Neural cell (in vitro differentiated cells): ENCODE results near the gene ASIC2. TPM values are rescaled to one million over a fixed set of nuclear protein-coding genes. Genes with fewer than 3 reads are reported as not detected.

Experiments
- H2AFZ ChIP-seq: fragments of 200-600, 300-800 bp; sonication (generic), shearing (Covaris generic); 2 replicates; pipeline ENCODE4 v1.6.0; 2014; ENCODE audit warnings: low read depth, mild to moderate bottlenecking, antibody characterized with exemption, low read length, moderate library complexity
- H3F3A ChIP-seq: fragments of 200-600 bp; shearing (Covaris generic); 2 replicates; pipeline ENCODE4 v1.6.1; 2016; ENCODE audit warnings: mild to moderate bottlenecking, moderate library complexity, mixed read lengths, antibody characterized with exemption, low read length; ENCODE audit not compliant: insufficient read depth, poor library complexity, severe bottlenecking
- H3K27ac ChIP-seq: fragments of 200-600, 300-800 bp; sonication (generic), shearing (Covaris generic); 2 replicates; pipeline ENCODE4 v1.5.1; 2014; ENCODE audit warnings: mild to moderate bottlenecking, low read length, moderate library complexity
- H3K27me3 ChIP-seq: fragments of 300-800, 200-600 bp; sonication (generic), shearing (Covaris generic); 2 replicates; pipeline ENCODE4 v1.6.0; 2014; ENCODE audit warnings: mild to moderate bottlenecking, low read depth, low read length, moderate library complexity; ENCODE audit not compliant: insufficient read depth
- H3K36me3 ChIP-seq: fragments of 300-800, 200-600 bp; sonication (generic), shearing (Covaris generic); 2 replicates; pipeline ENCODE4 v1.5.1; 2014; ENCODE audit warnings: mild to moderate bottlenecking, antibody characterized with exemption, low read length, moderate library complexity; ENCODE audit not compliant: insufficient read depth
- H3K4me2 ChIP-seq: fragments of 300-800, 200-600 bp; sonication (generic), shearing (Covaris generic); 2 replicates; pipeline ENCODE4 v1.6.0; 2014; ENCODE audit warnings: mild to moderate bottlenecking, low read length
- H3K4me3 ChIP-seq: fragments of 300-800, 200-600 bp; sonication (generic), shearing (Covaris generic); 2 replicates; pipeline ENCODE4 v1.5.1; 2014; ENCODE audit warnings: mild to moderate bottlenecking, low read length, moderate library complexity
- H3K79me2 ChIP-seq: fragments of 200-600 bp; shearing (Covaris generic); replicated peaks from 2 replicates; pipeline ENCODE4 v1.6.0; 2014; ENCODE audit warnings: mild to moderate bottlenecking, low read length, moderate library complexity; ENCODE audit not compliant: insufficient read depth
- H3K9ac ChIP-seq: fragments of 300-800, 200-600 bp; sonication (generic), shearing (Covaris generic); 2 replicates; pipeline ENCODE4 v1.6.1; 2016; ENCODE audit warnings: mild to moderate bottlenecking, low read length, mixed read lengths
- H3K9me2 ChIP-seq: fragments of 200-600 bp; shearing (Covaris generic); 2 replicates; pipeline ENCODE4 v1.6.1; 2016; ENCODE audit warnings: mild to moderate bottlenecking, low read length, mixed read lengths; ENCODE audit not compliant: insufficient read depth
- H3K9me3 ChIP-seq: fragments of 200-600, 300-800 bp; sonication (generic), shearing (Covaris generic); 2 replicates; pipeline ENCODE4 v1.6.1; 2016; ENCODE audit warnings: mild to moderate bottlenecking, mixed run types, low read length, moderate library complexity, mixed read lengths
- H4K20me1 ChIP-seq: fragments of 200-600 bp; shearing (Covaris generic); 2 replicates; pipeline ENCODE4 v1.6.1; 2016; ENCODE audit warnings: mild to moderate bottlenecking, mixed run types; ENCODE audit not compliant: insufficient read depth
- CTCF ChIP-seq: fragments of 450-650 bp; IDR thresholded peaks from 2 replicates; pipeline ENCODE4 v1.5.1; 2014; ENCODE audit warnings: antibody characterized with exemption, mild to moderate bottlenecking, moderate library complexity; ENCODE audit not compliant: poor library complexity, severe bottlenecking
- EP300 ChIP-seq: fragments of 450-650 bp; conservative IDR thresholded peaks from 2 replicates; pipeline ENCODE4 v1.6.1; 2014; ENCODE audit warnings: antibody characterized with exemption, mild to moderate bottlenecking, moderate library complexity; ENCODE audit not compliant: poor library complexity, severe bottlenecking
- EZH2 ChIP-seq: fragments of 200-600, 300-800 bp; shearing (Covaris generic), sonication (generic); IDR thresholded peaks from 2 replicates; pipeline ENCODE4 v1.6.1; 2014; ENCODE audit warnings: antibody characterized with exemption, low read length, borderline replicate concordance, mild to moderate bottlenecking; ENCODE audit not compliant: insufficient read depth, poor library complexity, severe bottlenecking
- MXI1 ChIP-seq: fragments of 450-650 bp; conservative IDR thresholded peaks from 2 replicates; pipeline ENCODE4 v1.6.1; 2014; ENCODE audit warnings: antibody characterized with exemption, mild to moderate bottlenecking; ENCODE audit not compliant: poor library complexity, severe bottlenecking
- POLR2AphosphoS5 ChIP-seq: IDR thresholded peaks from 2 replicates; pipeline ENCODE4 v1.6.1; 2012
- RAD21 ChIP-seq: fragments of 450-650 bp; conservative IDR thresholded peaks from 2 replicates; pipeline ENCODE4 v1.6.1; 2014; ENCODE audit warnings: antibody characterized with exemption, mild to moderate bottlenecking, moderate library complexity
- REST ChIP-seq: IDR thresholded peaks from 2 replicates; pipeline ENCODE4 v1.6.1; 2012; ENCODE audit warnings: borderline replicate concordance
- SMC3 ChIP-seq: fragments of 450-650 bp; conservative IDR thresholded peaks from 2 replicates; pipeline ENCODE4 v1.6.1; 2014; ENCODE audit warnings: antibody characterized with exemption, mild to moderate bottlenecking, moderate library complexity; ENCODE audit not compliant: poor library complexity
- TAF1 ChIP-seq: IDR thresholded peaks from 2 replicates; pipeline ENCODE4 v1.6.1; 2012; ENCODE audit warnings: low read depth
- polyA plus RNA-seq: library from polyadenylated mRNA; depleted of rRNA; stranded (reverse); fragments of >200 nt; gene quantifications from 2 replicates; pipeline ENCODE4 v1.2.3, GENCODE V29; 2014

Gene ASIC2
- polyA plus RNA-seq, 1 donor from 2014 or later = 2.4 TPM

- Histone ChIP-seq H3K79me2 (no peaks in the 10 kb centered on the region), H3K9ac (no peak overlapping the region), H3K4me3 (no peak overlapping the region), H2AFZ (no peak overlapping the region), H3F3A (no peaks in the 10 kb centered on the region), H3K36me3 (no peaks in the 10 kb centered on the region), H4K20me1 (no peaks in the 10 kb centered on the region), H3K4me2 (no peak overlapping the region), H3K27ac (no peak overlapping the region), H3K9me2 (no peaks in the 10 kb centered on the region), H3K27me3 (no peaks in the 10 kb centered on the region), H3K9me3 (peaks cover 1% of the 10 kb centered on the region)
- no peak for TF ChIP-seq TAF1
- TF ChIP-seq REST = no peak
- no peak for TF ChIP-seq EZH2
- TF ChIP-seq MXI1 = no peak
- TF ChIP-seq RAD21 = no peak
- no peak for TF ChIP-seq SMC3
- no peak for TF ChIP-seq CTCF
- no peak for TF ChIP-seq EP300
- TF ChIP-seq POLR2AphosphoS5 = no peak
These were observed 317.0 kb downstream of the ASIC2 start for GRCh38 chr17:32976131-32976530.

GRCh38 chr17:32971171-32971570 lies 321.9 kb downstream of the ASIC2 start:
- H3K4me2 ChIP-seq = no peak overlapping the region
- H4K20me1 ChIP-seq = no peaks in the 10 kb centered on the region
- no peaks in the 10 kb centered on the region for H3K27me3 ChIP-seq
- no peaks in the 10 kb centered on the region for H3K36me3 ChIP-seq
- H3K9ac ChIP-seq = no peak overlapping the region
- H3K9me3 ChIP-seq = no peaks in the 10 kb centered on the region
- H3K4me3 ChIP-seq = no peak overlapping the region
- H3K9me2 ChIP-seq = no peaks in the 10 kb centered on the region
- H3F3A ChIP-seq = no peaks in the 10 kb centered on the region
- no peak overlapping the region for H3K27ac ChIP-seq
- no peaks in the 10 kb centered on the region for H3K79me2 ChIP-seq
- TF ChIP-seq CTCF (no peak), EZH2 (no peak), MXI1 (no peak), SMC3 (no peak), TAF1 (no peak), POLR2AphosphoS5 (no peak), REST (no peak), RAD21 (no peak), EP300 (no peak)
- no peak overlapping the region for H2AFZ ChIP-seq
